ENCODE measurements around the gene HSD17B7.
"Not testable (repeated sequence)": the region's sequence is repeated elsewhere in the genome, so short reads cannot be mapped to it uniquely, and the experiment has no call there.

HSD17B7 gene

DNA sequence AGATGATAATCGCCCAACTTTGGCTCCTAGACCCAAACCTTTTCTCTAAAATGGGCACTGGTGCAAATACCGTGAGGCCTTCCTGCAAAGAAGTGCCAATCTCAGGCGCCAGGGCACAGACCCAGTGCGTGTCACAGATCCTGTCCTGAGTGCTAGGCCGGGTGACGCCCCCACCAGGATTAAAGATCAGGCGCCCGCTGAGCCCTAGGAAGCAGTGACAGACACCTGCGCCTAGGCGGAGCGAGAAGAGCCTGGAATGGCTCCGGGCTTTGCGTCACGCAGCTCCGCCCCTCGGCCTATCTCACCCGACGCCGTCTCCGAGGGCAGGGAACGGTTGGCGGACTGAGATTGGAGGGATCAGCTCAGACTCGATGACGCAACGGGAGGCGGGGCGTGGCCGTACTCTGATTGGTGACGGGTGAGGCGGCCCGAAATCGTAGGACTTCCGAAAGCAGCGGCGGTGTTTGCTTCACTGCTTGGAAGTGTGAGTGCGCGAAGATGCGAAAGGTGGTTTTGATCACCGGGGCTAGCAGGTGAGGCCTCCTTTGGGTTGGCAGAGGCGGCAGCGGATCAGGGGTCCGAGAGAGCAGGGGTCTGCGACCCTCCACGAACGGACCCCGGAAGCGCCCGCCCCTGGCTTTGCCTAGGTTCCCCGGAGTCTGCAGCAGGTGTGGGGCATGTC is at the start of gene HSD17B7:
TSS of gene HSD17B7 (plus strand) at position 400 of the 682 bp plus-strand sequence. CDS start at position 499, 99 bp downstream.
- DNase-seq (ENCODE audit: low read depth in 3 of 3), result peak; percentile 32 to 58 (median 35)

GRCh38 chr1:162740755-162741154 is 49.7 kb upstream of the HSD17B7 start:
- DNase-seq (ENCODE audit: low read depth in 3 of 3), result no peak

DNA sequence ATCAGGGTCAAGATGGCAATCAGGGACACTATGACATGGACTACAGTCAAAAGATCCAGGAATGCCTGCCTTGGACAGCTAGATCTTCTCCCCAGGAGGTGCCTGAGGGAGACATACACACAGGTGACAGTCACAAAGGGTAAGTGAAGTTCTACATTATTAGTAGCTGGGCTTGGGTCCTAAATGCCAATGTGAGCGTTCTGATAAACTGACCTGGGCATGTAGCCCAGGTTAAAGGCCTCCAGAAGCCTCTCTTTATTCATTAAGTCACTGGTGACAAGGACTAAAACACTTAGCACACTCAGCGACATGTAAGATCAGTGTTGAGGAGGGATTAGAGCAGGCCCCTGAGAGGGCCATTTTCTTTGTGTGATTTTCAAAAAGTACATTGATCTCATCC is 48.9 kb upstream of the HSD17B7 start:
- DNase-seq (ENCODE audit: low read depth in 3 of 3), result no peak

DNA sequence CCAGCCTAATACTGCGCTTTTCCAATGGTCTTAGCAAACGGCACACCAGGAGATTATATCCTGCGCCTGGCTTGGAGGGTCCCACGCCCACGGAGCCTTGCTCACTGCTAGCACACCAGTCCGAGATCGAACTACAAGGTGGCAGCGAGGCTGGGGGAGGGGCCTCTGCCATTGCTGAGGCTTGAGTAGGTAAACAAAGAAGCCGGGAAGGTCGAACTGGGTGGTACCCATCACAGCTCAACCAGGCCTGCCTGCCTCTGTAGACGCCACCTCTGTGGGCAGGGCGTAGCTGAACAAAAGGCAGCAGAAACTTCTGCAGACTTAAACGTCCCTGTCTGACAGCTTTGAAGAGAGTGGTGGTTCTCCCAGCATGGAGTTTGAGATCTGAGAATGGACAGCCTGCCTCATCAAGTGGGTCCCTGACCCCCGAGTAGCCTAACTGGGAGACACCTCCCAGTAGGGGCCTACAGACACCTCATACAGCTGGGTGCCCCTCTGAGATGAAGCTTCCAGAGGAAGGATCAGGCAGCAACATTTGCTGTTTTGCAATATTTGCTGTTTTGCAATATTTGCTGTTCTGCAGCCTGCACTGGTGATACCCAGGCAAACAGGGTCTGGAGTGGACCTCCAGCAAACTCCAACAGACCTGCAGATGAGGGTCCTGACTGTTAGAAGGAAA is 44.1 kb upstream of the HSD17B7 start:
- not testable (repeated sequence) for DNase-seq (ENCODE audit: low read depth in 3 of 3)

GRCh38 chr1:162753001-162753658 is 37.4 kb upstream of the HSD17B7 start:
- no peak for DNase-seq (ENCODE audit: low read depth in 3 of 3)

GRCh38 chr1:162753998-162754585 is 36.4 kb upstream of the HSD17B7 start:
- no peak for DNase-seq (ENCODE audit: low read depth in 3 of 3)

DNA sequence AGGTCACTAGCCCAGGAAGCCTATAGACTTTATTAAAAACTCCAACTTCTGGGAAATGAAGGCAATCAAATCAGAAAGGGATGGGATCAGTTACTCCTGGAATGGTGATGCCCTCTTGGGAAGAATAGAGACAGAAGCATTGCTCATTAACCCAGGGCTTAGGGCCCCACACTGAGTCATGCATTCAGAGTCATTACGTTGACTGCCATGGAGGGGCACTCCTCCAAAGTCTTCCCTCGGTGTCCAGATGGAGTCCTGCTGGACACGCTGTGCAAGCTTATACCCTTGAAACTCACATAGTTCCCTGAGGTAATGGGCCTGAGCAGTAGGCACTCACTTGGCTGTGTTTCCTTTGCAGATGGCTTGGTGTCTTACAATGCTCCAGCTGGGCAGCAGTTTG is 35.2 kb upstream of the HSD17B7 start:
- DNase-seq (ENCODE audit: low read depth in 3 of 3), result no peak

DNA sequence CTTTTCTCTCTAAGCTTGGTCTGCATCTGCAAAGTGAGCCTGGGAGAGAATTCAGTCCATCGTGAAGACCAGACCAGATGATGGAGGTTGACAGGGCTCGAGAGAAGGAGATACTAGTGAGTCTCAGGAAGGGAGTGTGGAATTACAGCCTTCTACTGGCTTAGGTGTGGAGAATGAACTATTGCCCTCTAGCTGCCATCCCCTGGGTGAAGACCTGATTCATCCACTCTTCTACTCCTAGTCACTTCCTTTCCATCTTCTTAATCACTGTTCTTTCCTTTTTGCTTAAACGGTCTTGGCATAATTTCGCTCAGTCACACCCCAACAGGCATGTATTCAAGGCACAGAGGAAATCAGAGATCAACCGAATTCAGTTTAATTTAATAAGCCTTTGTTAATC is 34.0 kb upstream of the HSD17B7 start:
- no peak for DNase-seq (ENCODE audit: low read depth in 3 of 3)

GRCh38 chr1:162757476-162757875 is 33.0 kb upstream of the HSD17B7 start:
- no peak for DNase-seq (ENCODE audit: low read depth in 3 of 3)

DNA sequence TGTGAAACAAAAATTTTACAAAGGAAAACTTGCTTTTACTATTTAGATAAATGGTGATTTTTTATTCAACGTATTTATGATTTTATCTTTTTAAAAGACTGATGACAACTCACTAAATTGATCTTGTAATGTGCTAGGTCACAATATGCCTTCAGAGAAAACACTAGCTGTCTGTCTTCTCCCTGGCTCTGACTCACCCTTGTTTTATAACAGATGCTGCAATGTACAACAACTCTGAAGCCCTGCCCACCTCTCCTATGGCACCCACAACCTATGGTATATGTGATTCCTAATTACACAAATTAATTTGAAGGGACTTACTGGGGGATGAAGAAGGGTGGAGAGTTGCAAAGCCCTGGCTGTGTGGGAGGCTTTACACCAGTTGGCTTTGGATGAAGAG is 24.7 kb upstream of the HSD17B7 start:
- DNase-seq (ENCODE audit: low read depth in 3 of 3), result no peak

GRCh38 chr1:162772571-162773154 is 17.8 kb upstream of the HSD17B7 start:
- no peak for DNase-seq (ENCODE audit: low read depth in 3 of 3)

DNA sequence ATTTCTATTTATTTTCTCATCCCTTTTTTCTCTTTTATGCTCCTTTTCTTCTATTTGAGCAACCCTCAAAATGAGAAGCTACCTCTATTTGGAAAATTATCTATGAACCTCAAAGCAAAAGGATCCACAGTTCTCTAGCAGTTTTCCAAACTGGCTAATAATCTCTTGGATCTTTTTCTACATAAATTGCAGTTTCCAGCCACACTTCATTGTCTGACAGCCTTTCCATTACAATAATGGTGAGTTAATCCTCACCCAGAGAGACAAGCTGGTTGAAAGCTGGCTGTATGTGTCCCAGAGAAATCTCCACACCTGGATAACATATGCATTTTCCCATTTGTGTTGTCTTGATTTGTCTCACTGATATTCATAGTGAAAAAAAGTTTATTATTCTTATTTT is 16.5 kb upstream of the HSD17B7 start:
- DNase-seq (ENCODE audit: low read depth in 3 of 3), result no peak

DNA sequence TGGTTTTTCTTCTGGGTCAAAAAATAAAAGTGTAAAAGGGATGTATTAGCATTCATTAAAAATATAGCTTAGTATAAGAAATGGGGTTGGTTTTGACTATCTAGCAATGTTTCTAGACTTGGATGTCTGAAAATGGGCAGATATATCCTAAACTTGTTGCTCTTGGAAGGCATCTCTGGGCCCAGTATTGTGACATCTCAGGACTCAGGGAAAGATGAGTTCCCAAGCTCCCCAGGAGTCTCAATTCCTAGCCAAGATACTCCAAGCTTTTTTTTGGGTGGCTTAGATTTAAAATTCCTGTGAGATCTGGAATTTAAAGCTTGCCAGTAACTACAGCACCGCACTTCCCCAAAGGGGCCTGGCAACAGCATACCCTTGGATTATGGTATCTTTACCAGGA is 11.5 kb upstream of the HSD17B7 start:
- DNase-seq (ENCODE audit: low read depth in 3 of 3), result no peak

- DNase-seq (ENCODE audit: low read depth in 3 of 3), result no peak
Measured at GRCh38 chr1:162782671-162783070, 7.8 kb upstream of the HSD17B7 start.

GRCh38 chr1:162784926-162785325 is 5.6 kb upstream of the HSD17B7 start:
- DNase-seq (ENCODE audit: low read depth in 3 of 3), result not testable (repeated sequence)

- not testable (repeated sequence) for DNase-seq (ENCODE audit: low read depth in 3 of 3)
Measured at GRCh38 chr1:162788783-162789182, 1.7 kb upstream of the HSD17B7 start.

DNA sequence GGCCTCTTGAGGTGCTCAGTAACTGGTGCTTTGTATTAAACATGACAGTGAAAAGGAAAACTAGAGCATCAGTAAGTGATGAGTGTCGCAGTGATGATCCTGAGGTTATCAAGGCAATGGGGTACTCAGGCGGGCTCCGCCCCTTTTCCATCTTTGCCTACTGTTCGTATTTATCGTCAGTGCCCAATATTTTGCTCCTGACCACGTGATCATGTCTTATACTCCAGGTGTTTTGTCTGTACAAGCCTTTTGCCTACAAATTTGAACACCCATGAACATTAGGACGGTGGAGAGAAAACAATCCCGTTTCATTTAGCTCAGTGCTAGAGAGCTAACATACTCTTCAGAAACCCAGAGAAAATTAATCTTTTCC is 469 bp downstream of the HSD17B7 start:
- DNase-seq (ENCODE audit: low read depth in 3 of 3), result not testable (repeated sequence)

- not testable (repeated sequence) for DNase-seq (ENCODE audit: low read depth in 3 of 3)
Measured at GRCh38 chr1:162794284-162794683, 3.8 kb downstream of the HSD17B7 start.

GRCh38 chr1:162796617-162797279 is 6.2 kb downstream of the HSD17B7 start:
- not testable (repeated sequence) for DNase-seq (ENCODE audit: low read depth in 3 of 3)

GRCh38 chr1:162799995-162800830 is 9.7 kb downstream of the HSD17B7 start:
- DNase-seq (ENCODE audit: low read depth in 3 of 3), result not testable (repeated sequence)

DNA sequence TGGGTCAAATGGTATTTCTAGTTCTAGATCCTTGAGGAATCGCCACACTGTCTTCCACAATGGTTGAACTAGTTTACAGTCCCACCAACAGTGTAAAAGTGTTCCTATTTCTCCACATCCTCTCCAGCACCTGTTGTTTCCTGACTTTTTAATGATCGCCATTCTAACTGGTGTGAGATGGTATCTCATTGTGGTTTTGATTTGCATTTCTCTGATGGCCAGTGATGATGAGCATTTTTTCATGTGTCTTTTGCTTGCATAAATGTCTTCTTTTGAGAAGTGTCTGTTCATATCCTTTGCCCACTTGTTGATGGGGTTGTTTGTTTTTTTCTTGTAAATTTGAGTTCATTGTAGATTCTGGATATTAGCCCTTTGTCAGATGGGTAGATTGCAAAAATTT is 17.0 kb downstream of the HSD17B7 start:
- DNase-seq (ENCODE audit: low read depth in 3 of 3), result not testable (repeated sequence)
